HepG2 (cell line): ENCODE results near the gene PSMA7. TPM values are rescaled to one million over a fixed set of nuclear protein-coding genes. Genes with fewer than 3 reads are reported as not detected.

Experiments
- ATAD3A ChIP-seq: sonication (generic); formaldehyde crosslinking; IDR thresholded peaks from 2 replicates; pipeline ENCODE4 v1.4.0; 2020; ENCODE audit warnings: missing genetic modification reagents
- ATF6 ChIP-seq: sonication (generic); formaldehyde crosslinking; conservative IDR thresholded peaks from 2 replicates; pipeline ENCODE4 v1.4.0; 2020; ENCODE audit warnings: missing genetic modification reagents
- BATF2 ChIP-seq: sonication (generic); formaldehyde crosslinking; IDR thresholded peaks from 2 replicates; pipeline ENCODE4 v1.8.0; 2022; ENCODE audit warnings: mild to moderate bottlenecking, missing genetic modification reagents, moderate library complexity
- CTCF ChIP-seq: sonication (generic); formaldehyde crosslinking; IDR thresholded peaks from 2 replicates; pipeline ENCODE4 v1.5.0; 2020; ENCODE audit warnings: mild to moderate bottlenecking, missing genetic modification reagents, moderate library complexity
- DRAP1 ChIP-seq: IDR thresholded peaks from 2 replicates; pipeline ENCODE4 v1.6.1; 2016; ENCODE audit warnings: missing genetic modification reagents, missing compliant biosample characterization
- FOXP4 ChIP-seq: sonication (generic); formaldehyde crosslinking; IDR thresholded peaks from 2 replicates; pipeline ENCODE4 v1.4.0; 2020; ENCODE audit warnings: missing genetic modification reagents
- GMEB2 ChIP-seq: IDR thresholded peaks from 2 replicates; pipeline ENCODE4 v1.6.1; 2016; ENCODE audit warnings: missing biosample characterization, missing genetic modification reagents, low read depth
- HIVEP1 ChIP-seq: sonication (generic); formaldehyde crosslinking; IDR thresholded peaks from 2 replicates; pipeline ENCODE4 v1.4.0; 2020; ENCODE audit warnings: mild to moderate bottlenecking, missing genetic modification reagents
- KLF16 ChIP-seq, 2 experiments: sonication (generic) in 1 of 2; formaldehyde crosslinking in 1 of 2; IDR thresholded peaks; 2 replicates each; pipeline versions ENCODE4 v1.6.1 to v1.8.0; 2016 to 2023; ENCODE audit warnings: missing genetic modification reagents in 2 of 2, missing compliant biosample characterization in 1 of 2
- MED13 ChIP-seq: sonication (generic); formaldehyde crosslinking; IDR thresholded peaks from 2 replicates; pipeline ENCODE4 v1.5.0; 2020; ENCODE audit warnings: missing genetic modification reagents
- MIXL1 ChIP-seq: IDR thresholded peaks from 2 replicates; pipeline ENCODE4 v1.6.1; 2016
- NFE2L2 ChIP-seq: fragments of 150-350 bp; IDR thresholded peaks from 2 replicates; pipeline ENCODE4 v1.6.1; 2014; ENCODE audit warnings: low read length
- NR2C2 ChIP-seq: sonication (generic); formaldehyde crosslinking; IDR thresholded peaks from 2 replicates; pipeline ENCODE4 v1.4.0; 2020; ENCODE audit warnings: missing genetic modification reagents, mild to moderate bottlenecking, moderate library complexity, borderline replicate concordance
- SETDB1 ChIP-seq: sonication (generic); formaldehyde crosslinking; IDR thresholded peaks from 2 replicates; pipeline ENCODE4 v1.5.1; 2020; ENCODE audit warnings: missing genetic modification reagents, mild to moderate bottlenecking, borderline replicate concordance
- SIN3B ChIP-seq: fragments of 150-350 bp; IDR thresholded peaks from 2 replicates; pipeline ENCODE4 v1.6.1; 2014; ENCODE audit warnings: low read length
- TFAP4 ChIP-seq: sonication (generic); IDR thresholded peaks from 2 replicates; pipeline ENCODE4 v1.6.1; 2016; ENCODE audit warnings: low read depth, borderline replicate concordance
- ZNF232 ChIP-seq: sonication (generic); formaldehyde crosslinking; IDR thresholded peaks from 2 replicates; pipeline ENCODE4 v1.4.0; 2020; ENCODE audit warnings: missing genetic modification reagents, borderline replicate concordance
- ZNF562 ChIP-seq: sonication (generic); formaldehyde crosslinking; IDR thresholded peaks from 2 replicates; pipeline ENCODE4 v1.8.0; 2022; ENCODE audit warnings: missing genetic modification reagents, borderline replicate concordance
- ZNF607 ChIP-seq: sonication (generic); formaldehyde crosslinking; IDR thresholded peaks from 2 replicates; pipeline ENCODE4 v1.5.1; 2020; ENCODE audit warnings: missing genetic modification reagents, mild to moderate bottlenecking, borderline replicate concordance
- ZNF761 ChIP-seq: sonication (generic); formaldehyde crosslinking; conservative IDR thresholded peaks from 2 replicates; pipeline ENCODE4 v1.4.0; 2020; ENCODE audit warnings: mild to moderate bottlenecking, missing genetic modification reagents
- polyA plus RNA-seq, 8 experiments: library from polyadenylated mRNA; depleted of rRNA in 3 of 8; stranded (reverse) in 7 of 8; unstranded in 1 of 8; fragments of >200 nt; fragmentation: Illumina TruSeq in 4 of 8; extraction: Trizol in 4 of 8; gene quantifications; 2 replicates each; pipeline versions ENCODE4 v1.2.1 to v1.2.3, GENCODE V29; 2011 to 2016; ENCODE audit warnings: low read depth in 4 of 8, missing spikeins in 1 of 8, mixed read lengths in 1 of 8; ENCODE audit not compliant: insufficient read depth in 1 of 8
- total RNA-seq, 5 experiments: library from RNA; depleted of rRNA; stranded (reverse); fragments of >200 nt; fragmentation: Illumina TruSeq; extraction: Trizol; gene quantifications; 2 replicates each; pipeline ENCODE4 v1.2.3, GENCODE V29; 2016; ENCODE audit warnings: low read depth in 1 of 5

The PSMA7 gene
- total and polyA plus RNA-seq, 2 of the 13 experiments (the other 11 are each of a cell fraction or from before 2014, with no cell fraction given) = 531 to 631 TPM

- no peak for TF ChIP-seq GMEB2 (CRISPR knock-in tag)
- no peak for TF ChIP-seq MIXL1 (CRISPR knock-in tag)
- no peak for TF ChIP-seq MED13 (CRISPR knock-in tag)
- TF ChIP-seq NR2C2 = peak; percentile 9; the same call in 1 of the 2 replicates
- TF ChIP-seq DRAP1 (CRISPR knock-in tag) = no peak
- TF ChIP-seq ATF6 = no peak
- no peak for TF ChIP-seq ATAD3A (CRISPR knock-in tag)
- TF ChIP-seq BATF2 (CRISPR knock-in tag) = no peak
- no peak for TF ChIP-seq CTCF (CRISPR knock-in tag)
- no peak; the same call in 1 of the 2 replicates for TF ChIP-seq HIVEP1
- no peak for TF ChIP-seq NFE2L2
- no peak for TF ChIP-seq ZNF562 (CRISPR knock-in tag)
- TF ChIP-seq KLF16 (CRISPR knock-in tag; IDR thresholded peaks at IDR 0.05) = no peak
- TF ChIP-seq ZNF761 = no peak
- peak; percentile 11; the same call in 1 of the 2 replicates for TF ChIP-seq SIN3B
- TF ChIP-seq SETDB1 (CRISPR knock-in tag) = no peak
- TF ChIP-seq ZNF607 (CRISPR knock-in tag) = no peak
- TF ChIP-seq TFAP4 = no peak
- no peak for TF ChIP-seq FOXP4 (CRISPR knock-in tag)
- TF ChIP-seq ZNF232 (CRISPR knock-in tag) = no peak
Observed at GRCh38 chr20:62142252-62143080, 728 bp downstream of the PSMA7 start (continued).
